Measurements from ENCODE around the gene MYH3. TPM values are rescaled to one million over a fixed set of nuclear protein-coding genes. Genes with fewer than 3 reads are reported as not detected.

Gene MYH3
- total RNA-seq, 1 donor from 2014 or later: 1.5 TPM

Other genes with a start within 250 kb of the MYH3 start
- gene MYH8, start 235.4 kb downstream of the MYH3 start, total RNA-seq: 0.05 TPM
- not detected for gene MYH4, start 187.8 kb downstream of the MYH3 start, total RNA-seq
- gene MYH1, start 138.8 kb downstream of the MYH3 start, total RNA-seq: 0.16 TPM
- 0.22 TPM for gene MYH2, start 107.7 kb downstream of the MYH3 start, total RNA-seq
- 36.3 TPM for gene SCO1, start 40.2 kb upstream of the MYH3 start, total RNA-seq
- 4.4 TPM for gene ADPRM, start 40.3 kb upstream of the MYH3 start, total RNA-seq
- gene TMEM220, start 72.7 kb upstream of the MYH3 start, total RNA-seq: 3.7 TPM
- not detected for gene TMEM238L, start 146.8 kb upstream of the MYH3 start, total RNA-seq
- gene PIRT, start 180.8 kb upstream of the MYH3 start, total RNA-seq: not detected

Measured in cardiac septum (tissue), 1 donor.